Stimulated activated CD4-positive, alpha-beta T cell treated with anti-CD3 and anti-CD28 coated beads, Interleukin-12 subunit alpha, Interleukin-12 subunit beta, amount 100 ng/mL, for 4 hours (primary cell): ENCODE measurements around the gene DRG1.
"Not testable (repeated sequence)": the region's sequence is repeated elsewhere in the genome, so short reads cannot be mapped to it uniquely, and the experiment has no call there.

ENCODE experiments used
- DNase-seq: peaks from one replicate; pipeline ENCODE4 v3.0.0-alpha.2; 2020

DRG1 gene

GRCh38 chr22:31399211-31400022, at the start of gene DRG1:
Gene DRG1 (plus strand): TSS chr22:31399604. CDS start chr22:31399684, 80 bp downstream.
- peak; percentile 97 for DNase-seq

DNA sequence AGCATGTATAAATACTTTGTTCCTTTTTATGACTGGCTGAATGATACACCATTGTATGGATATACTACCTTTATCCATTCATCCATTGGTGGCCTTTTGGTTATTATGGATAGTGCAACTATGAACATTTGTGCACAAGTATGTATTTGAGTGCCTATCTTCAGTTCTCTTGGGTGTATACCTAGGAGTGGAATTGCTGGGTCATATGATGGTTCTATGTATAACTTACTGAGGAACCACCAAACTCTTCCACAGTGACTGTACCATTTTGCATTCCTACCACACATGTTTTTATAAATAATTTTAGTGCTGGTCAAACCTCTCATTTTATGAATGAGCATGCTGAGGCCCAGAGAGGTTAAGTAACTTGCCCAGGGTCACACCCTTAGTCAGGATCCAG, 49.4 kb upstream of the DRG1 start:
- DNase-seq = no peak

DNA sequence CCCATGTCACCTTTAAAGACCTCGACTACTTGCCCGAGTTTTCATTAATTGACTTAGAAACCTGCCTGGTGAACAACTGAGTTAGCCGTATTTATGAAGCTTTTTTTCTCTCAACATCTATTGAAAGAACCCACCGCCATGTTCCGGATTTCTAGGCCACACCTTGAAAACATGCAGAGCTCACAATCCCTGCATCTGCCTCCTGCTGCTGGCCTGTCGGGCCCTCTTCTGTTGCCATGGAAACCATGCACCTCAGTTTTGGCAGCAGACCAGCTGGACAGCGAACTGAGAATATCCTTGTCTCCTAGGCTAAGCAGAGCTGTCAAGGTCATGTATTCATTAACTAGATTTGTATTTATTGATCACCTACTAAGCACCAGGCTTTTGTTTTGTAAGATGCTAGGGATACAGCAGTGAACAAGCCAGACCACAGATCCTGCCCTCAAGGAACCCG, 49.0 kb upstream of the DRG1 start:
- no peak for DNase-seq

GRCh38 chr22:31354515-31354914, 44.9 kb upstream of the DRG1 start:
- DNase-seq = no peak

GRCh38 chr22:31360029-31360428, 39.4 kb upstream of the DRG1 start:
- no peak for DNase-seq

DNA sequence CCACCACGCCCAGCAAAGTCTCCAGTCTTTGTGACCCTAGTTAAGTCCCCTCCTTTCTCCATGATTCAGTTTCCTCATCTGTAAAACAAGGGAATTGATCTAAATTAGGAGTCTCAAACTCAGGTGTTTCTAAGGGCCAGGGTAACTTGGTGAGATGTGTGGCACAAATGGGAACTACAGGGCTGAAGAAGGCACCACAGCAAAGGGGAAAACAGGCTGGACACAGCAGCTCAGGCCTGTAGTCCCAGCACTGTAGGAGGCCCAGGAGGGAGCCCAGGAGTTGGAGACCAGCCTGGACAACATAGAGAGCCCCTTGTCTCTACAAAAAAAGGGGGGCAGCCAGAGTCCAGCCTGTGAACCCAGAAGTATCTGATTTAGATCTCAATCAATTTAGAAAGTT, 37.7 kb upstream of the DRG1 start:
- no peak for DNase-seq

DNA sequence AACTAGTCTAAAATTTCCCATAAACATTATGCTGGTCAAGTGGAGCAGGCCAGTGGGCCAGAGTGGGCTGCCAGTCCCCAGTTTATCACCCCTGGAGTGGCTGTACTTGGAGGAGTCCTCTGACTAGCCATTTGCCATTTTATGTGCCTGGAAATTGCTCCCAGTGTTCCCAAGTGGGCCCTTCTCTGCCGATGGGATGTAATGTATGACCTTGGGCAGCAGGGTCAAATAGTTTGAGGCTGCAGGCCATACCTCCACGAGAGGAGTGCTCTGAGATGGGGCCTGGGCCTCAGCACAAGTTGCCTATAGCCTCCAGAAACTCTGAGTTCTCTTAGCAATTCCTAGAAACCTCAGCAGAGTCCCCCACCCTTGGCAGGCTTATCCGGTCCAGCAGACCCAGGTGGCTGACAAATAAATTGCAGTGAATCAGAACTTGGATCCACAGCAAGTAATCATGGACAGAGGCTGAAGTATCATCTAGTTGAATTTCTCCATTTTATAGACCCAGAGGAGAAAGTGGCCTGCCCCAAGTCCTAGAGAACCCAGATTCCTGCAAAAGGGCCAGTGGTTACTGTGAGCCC, 35.4 kb upstream of the DRG1 start:
- no peak for DNase-seq

DNA sequence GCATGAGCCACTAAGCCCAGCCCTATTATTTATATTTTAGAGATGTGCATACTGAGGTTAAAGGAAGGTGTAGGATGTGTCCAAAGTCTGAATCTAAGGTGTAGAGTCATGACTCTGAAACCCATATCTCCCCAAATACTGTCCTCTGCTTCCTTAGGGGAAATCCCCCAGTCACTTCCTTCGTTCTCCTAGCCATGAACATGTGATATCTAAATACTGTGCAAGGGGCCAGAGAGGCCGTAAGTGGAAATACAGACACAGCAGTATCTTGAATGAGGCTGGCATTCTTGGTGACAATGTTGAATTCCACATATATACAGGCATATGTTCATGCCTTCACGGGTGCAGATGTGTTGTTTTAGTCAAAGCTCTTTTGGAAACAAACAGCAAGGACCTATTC, 32.0 kb upstream of the DRG1 start:
- DNase-seq = no peak

DNA sequence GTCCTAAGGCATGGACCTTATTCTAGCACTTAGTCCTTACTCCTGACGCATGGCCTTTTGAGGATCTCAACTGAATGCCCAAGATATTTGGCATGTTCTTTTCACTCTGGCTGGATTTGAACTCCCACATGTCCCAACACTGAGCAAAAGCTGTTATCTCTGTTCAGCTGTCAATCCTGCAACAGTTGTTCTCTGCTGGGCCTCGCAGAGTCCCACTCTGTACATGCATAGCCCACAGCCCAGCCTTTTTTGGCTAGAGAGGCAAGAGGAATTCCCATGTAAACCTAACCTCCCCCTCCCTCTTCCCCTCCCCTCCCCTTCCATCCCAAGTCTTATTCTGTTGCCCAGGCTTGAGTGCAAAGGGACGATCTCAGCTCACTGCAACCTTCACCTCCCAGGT, 21.8 kb upstream of the DRG1 start:
- DNase-seq = no peak

DNA sequence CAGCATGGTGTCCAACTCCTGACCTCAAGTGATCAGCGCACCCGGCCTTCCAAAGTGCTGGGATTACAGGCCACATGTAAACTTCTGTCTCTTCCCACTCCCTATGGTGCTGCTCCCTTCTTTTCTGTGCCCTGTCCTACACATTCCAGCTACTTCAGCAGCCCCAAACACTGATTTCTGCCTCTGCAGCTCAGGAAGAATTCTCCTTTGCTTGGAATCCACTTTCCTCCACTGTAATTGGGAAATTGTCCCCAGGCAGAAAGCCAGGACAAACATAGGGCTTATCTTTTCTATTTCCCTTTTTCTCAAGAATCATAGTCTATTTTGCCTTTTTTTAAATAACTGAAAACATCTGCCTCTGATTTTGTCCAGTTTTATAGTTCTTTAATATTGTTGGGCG, 21.3 kb upstream of the DRG1 start:
- no peak for DNase-seq

DNA sequence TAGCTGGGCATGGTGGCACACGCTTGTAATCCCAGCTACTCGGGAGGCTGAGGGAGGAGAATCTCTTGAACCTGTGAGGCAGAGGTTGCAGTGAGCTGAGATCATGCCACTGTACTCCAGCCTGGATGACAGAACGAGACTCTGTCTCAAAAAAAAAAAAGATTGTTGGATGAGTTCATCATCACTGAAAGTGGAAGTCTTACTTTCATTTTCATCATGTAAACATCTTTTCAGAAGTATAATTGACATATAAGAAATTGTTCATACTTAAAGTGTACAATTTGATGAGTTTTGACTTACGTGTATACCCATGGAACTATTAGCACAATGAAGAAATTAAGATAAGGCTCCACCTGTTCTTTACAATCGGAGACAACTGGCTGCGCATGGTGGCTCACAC, 20.8 kb upstream of the DRG1 start:
- DNase-seq = not testable (repeated sequence)

- DNase-seq = no peak
These were observed 5.5 kb upstream of the DRG1 start for GRCh38 chr22:31393893-31394292.

DNA sequence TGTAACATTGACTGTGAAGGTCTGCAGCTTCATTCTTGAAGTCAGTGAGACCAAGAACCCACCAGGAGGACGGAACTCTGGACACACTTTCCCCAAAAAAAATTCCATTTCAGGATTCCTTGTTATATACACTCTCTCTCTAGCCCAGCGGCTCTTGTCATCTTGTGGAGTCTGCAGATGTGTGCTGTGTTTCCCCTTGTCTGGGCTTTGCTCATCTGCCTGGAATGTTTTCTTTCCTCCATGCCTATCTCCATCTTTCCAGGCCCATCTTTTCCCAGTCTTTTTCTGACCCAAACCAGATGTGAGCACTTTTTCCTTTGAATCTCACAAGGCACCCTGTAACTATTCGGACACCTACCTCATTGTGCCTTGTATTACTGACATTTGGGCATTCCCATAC, 5.1 kb upstream of the DRG1 start:
- no peak for DNase-seq

DNA sequence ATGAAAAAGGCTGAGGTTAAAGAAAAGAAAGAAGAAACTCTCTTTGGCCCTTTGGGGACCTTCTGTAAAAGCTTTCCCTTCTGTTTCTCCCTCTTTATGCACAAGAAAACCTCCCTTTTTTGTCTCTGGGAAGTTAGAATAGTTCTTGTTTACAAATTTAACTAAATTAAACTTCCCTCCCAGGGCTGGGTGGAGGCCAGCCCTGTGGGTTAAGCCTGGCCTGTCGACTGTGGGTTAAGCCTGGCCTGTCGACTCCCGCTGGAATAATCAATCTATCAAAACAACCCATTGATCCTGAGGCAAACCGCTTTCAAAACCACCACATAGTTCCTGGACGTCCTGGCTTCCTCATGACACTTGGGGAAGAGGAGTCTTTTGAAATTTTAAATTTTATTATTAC, 1.2 kb upstream of the DRG1 start:
- DNase-seq = no peak

GRCh38 chr22:31400023-31400397, 606 bp downstream of the DRG1 start:
- DNase-seq = no peak

DNA sequence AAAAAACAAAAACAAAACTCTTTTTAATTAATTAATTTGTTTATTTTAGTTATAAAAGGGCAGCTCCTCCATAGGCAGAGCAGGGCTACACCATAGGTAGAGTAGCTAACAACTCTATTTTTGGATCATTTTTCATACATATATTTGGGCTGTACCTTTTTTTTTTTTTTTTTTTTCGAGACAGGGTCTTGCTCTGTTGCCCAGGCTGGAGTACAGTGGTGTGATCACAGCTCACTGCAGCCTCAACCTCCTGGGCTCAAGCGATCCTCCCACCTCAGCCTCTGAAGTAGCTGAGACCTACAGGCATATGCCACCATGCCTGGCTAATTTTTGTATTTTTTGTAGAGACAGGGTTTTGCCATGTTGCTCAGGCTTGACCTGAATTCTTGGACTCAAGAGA, 2.9 kb downstream of the DRG1 start:
- DNase-seq = not testable (repeated sequence)

- DNase-seq = no peak
These were observed 26.1 kb downstream of the DRG1 start for GRCh38 chr22:31425331-31426050.

GRCh38 chr22:31431950-31432349, 32.5 kb downstream of the DRG1 start:
- no peak for DNase-seq

DNA sequence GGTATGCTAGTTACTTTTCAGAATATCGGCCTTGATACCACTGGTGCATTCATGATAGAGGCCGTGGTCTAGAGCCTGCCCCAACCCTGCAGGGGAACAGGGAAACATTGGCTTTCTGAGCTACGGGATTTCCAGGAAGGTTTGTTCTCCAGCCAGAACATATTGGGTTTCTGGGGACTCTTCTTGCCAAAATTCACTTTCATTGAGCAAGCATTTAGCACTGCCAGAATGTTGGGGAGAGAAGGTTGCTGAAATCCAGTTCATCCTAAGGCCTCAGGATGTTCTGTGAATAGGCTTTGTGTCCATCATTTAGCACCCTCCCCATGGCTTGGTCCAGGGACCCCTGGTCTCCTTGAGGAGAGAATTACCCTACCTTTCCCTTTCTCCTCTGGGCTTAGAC, 36.7 kb downstream of the DRG1 start:
- DNase-seq = no peak

DNA sequence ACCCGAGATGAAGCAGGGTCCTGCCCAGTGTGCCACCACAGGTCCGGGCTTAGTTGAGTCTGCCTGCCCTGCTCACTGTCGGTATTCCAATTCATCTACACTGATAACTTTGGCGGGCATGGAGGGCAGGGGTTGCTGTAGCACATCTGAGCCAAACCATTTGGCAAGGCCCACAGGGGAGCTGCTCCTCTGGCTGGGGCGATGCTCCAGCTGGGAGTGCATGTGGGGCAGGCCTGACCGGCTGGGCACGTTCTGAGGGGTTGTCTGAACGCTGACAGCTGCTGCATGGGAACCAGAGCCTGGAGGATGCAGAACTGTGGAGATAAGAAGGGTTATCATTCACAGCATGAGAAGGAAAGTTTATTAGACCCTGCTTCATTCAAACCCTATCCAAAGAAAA, 40.4 kb downstream of the DRG1 start:
- DNase-seq = no peak

- DNase-seq = no peak
These were observed 41.3 kb downstream of the DRG1 start for GRCh38 chr22:31440681-31441080.

- no peak for DNase-seq
These were observed 42.2 kb downstream of the DRG1 start for GRCh38 chr22:31441652-31442051.

DNA sequence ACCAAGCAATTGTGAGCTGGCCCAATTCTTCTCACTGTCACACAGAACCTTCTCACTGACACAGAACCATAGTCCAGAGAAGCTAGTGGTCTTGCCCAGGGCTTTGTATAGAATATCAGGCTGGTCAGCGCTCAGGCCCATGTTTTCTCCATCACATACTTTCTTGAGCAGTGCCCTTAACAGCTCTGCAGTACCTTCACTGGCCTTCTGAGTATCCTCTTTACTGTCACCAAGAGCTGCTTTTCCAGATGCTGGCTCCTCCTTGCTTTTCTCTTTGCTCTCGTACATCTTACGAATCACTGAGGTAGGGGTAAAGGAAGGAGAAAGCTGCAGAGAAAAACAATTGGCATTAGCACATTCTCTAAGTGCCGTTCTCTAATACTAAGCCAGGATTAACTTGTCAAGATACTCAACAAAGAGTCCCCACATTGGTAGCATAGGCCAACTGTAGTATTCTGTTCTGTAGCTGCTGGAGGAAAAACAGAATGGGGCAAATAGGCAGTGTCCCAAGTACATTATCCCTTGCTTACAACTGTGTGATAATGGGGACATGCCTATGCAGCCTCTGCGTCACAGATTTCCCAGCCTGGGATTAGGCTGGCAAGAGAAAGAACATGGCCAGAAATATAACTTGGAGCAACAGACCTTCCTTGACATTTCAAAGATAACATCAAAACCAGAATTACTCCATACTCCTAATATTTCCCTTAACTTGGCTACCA, 43.5 kb downstream of the DRG1 start:
- no peak for DNase-seq
